Nephron progenitor cell (in vitro differentiated cells): ENCODE results near the gene C11orf21.
A peak's percentile ranks its signal among the peaks of the same experiment; 100 is the strongest.

ENCODE experiments used
- DNase-seq: peaks from one replicate; pipeline ENCODE4 v3.0.0; 2021
- H3K27ac Mint-ChIP-seq: 2 replicates; pipeline ENCODE4 v1.8.0; 2021; ENCODE audit warnings: mild to moderate bottlenecking, moderate library complexity, mixed read lengths
- H3K27me3 Mint-ChIP-seq: 2 replicates; pipeline ENCODE4 v1.8.0; 2021; ENCODE audit warnings: mild to moderate bottlenecking, low read depth, mixed read lengths; ENCODE audit not compliant: poor library complexity
- H3K36me3 Mint-ChIP-seq: 2 replicates; pipeline ENCODE4 v1.8.0; 2021; ENCODE audit warnings: low read depth, mixed read lengths
- H3K4me1 Mint-ChIP-seq: 2 replicates; pipeline ENCODE4 v1.8.0; 2021; ENCODE audit warnings: mixed read lengths
- H3K4me3 Mint-ChIP-seq: 2 replicates; pipeline ENCODE4 v1.8.0; 2021; ENCODE audit warnings: mild to moderate bottlenecking, moderate library complexity, mixed read lengths
- H3K9me3 Mint-ChIP-seq: 2 replicates; pipeline ENCODE4 v1.8.0; 2021; ENCODE audit warnings: mild to moderate bottlenecking, moderate library complexity, mixed read lengths
- TF ChIP-seq, protein P1 (sequence below): fragments of 200-600 bp; sonication (generic); IDR thresholded peaks from 2 replicates; pipeline ENCODE4 v1.5.0; 2021; ENCODE audit warnings: antibody characterized with exemption

The C11orf21 gene

DNA sequence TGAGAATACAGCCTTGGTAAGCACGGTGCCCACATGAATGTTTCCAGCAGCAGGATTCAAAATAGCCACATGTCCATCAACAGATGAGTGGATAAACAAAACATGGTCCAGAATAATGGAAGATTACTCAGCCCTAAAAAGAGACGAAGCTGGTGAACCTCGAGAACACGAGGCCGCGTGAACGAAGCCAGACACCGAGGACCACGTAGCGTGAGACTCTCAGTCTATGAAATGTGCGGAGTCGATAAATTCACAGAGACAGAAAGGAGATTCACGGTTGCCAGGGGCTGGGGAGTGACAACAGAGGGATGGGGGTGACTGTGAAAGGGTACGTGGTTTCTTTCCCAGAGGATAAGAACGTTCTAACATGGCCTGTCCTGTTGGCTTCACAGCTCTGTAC is 28.4 kb downstream of the C11orf21 start:
- TF ChIP-seq, protein P1, sequence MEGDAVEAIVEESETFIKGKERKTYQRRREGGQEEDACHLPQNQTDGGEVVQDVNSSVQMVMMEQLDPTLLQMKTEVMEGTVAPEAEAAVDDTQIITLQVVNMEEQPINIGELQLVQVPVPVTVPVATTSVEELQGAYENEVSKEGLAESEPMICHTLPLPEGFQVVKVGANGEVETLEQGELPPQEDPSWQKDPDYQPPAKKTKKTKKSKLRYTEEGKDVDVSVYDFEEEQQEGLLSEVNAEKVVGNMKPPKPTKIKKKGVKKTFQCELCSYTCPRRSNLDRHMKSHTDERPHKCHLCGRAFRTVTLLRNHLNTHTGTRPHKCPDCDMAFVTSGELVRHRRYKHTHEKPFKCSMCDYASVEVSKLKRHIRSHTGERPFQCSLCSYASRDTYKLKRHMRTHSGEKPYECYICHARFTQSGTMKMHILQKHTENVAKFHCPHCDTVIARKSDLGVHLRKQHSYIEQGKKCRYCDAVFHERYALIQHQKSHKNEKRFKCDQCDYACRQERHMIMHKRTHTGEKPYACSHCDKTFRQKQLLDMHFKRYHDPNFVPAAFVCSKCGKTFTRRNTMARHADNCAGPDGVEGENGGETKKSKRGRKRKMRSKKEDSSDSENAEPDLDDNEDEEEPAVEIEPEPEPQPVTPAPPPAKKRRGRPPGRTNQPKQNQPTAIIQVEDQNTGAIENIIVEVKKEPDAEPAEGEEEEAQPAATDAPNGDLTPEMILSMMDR, result no peak
- H3K36me3 Mint-ChIP-seq, result no peaks in the 10 kb centered on the region
- H3K27me3 Mint-ChIP-seq, result peaks cover 69% of the 10 kb centered on the region
- DNase-seq, result no peak
- peaks cover 9% of the 10 kb centered on the region for H3K4me1 Mint-ChIP-seq
- H3K4me3 Mint-ChIP-seq, result no peak overlapping the region
- peak overlapping the region; percentile 28 for H3K27ac Mint-ChIP-seq
- peaks cover 16% of the 10 kb centered on the region for H3K9me3 Mint-ChIP-seq

DNA sequence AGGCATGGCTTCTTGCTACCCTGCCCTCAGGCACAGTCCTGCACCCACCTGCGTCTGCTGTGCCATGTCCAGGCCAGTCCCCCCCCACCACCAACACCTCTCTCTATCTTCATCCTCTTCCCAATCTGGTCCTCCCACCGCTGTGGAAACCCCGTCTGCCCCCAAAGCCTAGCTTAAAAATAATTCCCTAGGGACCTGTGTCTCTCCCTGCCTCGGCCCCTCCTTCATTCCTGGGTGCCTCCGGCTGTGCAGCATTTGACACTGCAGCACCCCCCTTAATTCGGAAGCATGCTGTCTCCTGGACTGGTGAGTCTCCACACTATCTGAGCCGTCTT is 28.8 kb downstream of the C11orf21 start:
- H3K4me1 Mint-ChIP-seq, result peaks cover 10% of the 10 kb centered on the region
- no peak overlapping the region for H3K4me3 Mint-ChIP-seq
- peak overlapping the region; percentile 28 for H3K27ac Mint-ChIP-seq
- no peaks in the 10 kb centered on the region for H3K36me3 Mint-ChIP-seq
- peaks cover 73% of the 10 kb centered on the region for H3K27me3 Mint-ChIP-seq
- H3K9me3 Mint-ChIP-seq, result peaks cover 13% of the 10 kb centered on the region
- TF ChIP-seq, protein P1, result no peak
- no peak for DNase-seq

DNA sequence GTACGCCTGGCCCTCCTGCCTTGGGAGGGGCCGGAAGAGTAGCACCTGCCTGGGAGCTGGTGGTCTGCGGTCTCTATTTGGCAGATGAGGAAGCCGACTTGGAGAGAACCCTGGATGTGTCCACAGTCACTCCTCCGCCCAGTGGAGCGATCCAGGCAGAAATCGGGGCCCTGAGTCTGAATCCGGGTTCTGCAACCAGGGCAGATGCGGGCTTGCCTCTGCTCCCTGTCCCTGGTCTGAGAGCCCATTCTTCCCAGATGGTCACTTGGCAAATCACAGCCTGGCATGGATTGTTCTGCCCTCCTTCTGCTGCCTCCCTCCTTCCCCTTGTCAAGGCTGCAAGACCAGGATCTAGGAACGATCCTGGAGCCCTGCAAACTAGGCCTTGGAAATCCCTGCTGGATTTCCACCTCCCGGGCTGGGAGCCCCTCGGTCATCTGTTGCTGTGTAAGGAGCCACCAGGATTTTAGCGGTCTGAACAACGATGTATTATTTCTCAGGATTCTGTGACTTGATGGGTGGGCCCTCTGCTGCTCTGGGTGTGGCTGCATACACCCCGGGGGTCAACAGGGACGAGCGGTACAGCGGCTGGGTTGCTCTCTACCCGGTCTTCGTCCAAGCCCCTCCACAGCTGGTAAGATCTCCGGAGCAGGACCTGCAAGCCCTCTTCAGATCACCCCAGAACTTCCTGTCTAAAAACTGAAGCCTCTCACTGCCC is 29.3 kb downstream of the C11orf21 start:
- Mint-ChIP-seq H3K4me3 (peak overlapping the region; percentile 50), H3K27ac (no peak overlapping the region)

DNA sequence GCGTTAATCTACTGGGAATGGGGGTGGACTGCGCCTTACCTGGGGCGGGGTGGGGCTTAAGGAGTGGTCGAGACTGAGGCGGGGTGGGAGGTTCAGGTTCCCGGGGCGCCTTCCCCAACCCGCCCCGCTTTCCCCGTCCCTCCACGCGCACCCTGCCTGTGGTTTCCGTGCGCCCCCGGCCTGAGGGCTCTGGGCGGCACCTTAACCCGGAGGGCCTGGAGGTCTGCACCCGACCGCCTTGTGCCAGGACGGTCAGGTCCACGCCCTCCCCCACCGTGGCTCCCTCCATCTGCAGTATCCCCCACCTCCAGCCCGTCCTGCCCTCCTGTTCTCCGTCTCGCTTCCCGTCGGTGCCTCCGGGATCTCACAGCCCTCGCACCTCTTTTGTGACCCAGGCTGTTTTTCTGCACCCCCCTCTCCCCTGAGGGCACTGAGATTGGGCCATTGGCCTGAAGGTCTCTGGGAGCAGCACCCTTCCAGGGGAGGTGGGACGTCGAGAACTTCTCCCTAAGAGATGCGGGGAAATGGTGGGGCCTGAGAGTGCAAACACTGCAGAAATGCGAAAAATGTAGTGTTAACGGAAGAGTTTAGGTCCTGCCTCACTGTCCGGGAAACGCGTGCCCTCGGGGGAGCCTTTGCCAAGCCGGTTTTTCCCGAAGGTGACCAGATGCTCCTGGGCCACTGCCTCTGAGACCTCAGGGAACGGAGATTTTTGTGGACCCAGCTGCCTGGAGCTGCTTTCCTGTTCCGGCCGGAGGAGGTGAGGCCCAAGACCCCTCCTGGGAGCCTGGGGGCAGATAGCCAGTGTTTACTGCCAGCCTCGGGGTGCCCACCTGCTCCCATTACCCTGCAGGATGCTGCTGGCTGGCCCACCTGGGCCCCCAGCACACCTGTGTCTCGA is 30.1 kb downstream of the C11orf21 start:
- H3K4me3 Mint-ChIP-seq, result no peak overlapping the region
- H3K9me3 Mint-ChIP-seq, result peaks cover 11% of the 10 kb centered on the region
- TF ChIP-seq, protein P1, result no peak
- H3K27me3 Mint-ChIP-seq, result peaks cover 87% of the 10 kb centered on the region
- no peak overlapping the region for H3K27ac Mint-ChIP-seq
- no peak for DNase-seq
- peaks cover 8% of the 10 kb centered on the region for H3K4me1 Mint-ChIP-seq
- H3K36me3 Mint-ChIP-seq, result no peaks in the 10 kb centered on the region

More for the DNA sequence above, 29.3 kb downstream of the C11orf21 start:
- H3K36me3 Mint-ChIP-seq, result no peaks in the 10 kb centered on the region
- peaks cover 78% of the 10 kb centered on the region for H3K27me3 Mint-ChIP-seq
- H3K4me1 Mint-ChIP-seq, result peaks cover 8% of the 10 kb centered on the region
- TF ChIP-seq, protein P1, result no peak
- H3K9me3 Mint-ChIP-seq, result peaks cover 11% of the 10 kb centered on the region
- DNase-seq, result no peak

DNA sequence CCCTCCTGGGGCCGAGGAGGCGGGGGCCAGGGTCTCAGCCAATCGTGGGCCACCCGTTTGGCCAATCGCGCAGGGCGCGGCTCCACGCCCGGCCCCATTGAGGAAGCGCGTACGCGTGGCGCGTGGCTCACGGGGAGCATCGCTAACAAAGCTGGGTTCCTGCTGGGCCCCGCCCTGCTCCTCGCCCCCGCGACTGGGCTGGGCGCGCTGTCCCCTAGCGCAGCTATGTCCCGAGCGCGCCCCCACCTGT is 30.7 kb downstream of the C11orf21 start:
- H3K27me3 Mint-ChIP-seq, result peaks cover 91% of the 10 kb centered on the region

More for the DNA sequence above, 30.7 kb downstream of the C11orf21 start:
- no peaks in the 10 kb centered on the region for H3K36me3 Mint-ChIP-seq
- peaks cover 8% of the 10 kb centered on the region for H3K4me1 Mint-ChIP-seq
- DNase-seq, result peak; percentile 35
- no peak overlapping the region for H3K4me3 Mint-ChIP-seq
- H3K9me3 Mint-ChIP-seq, result peaks cover 11% of the 10 kb centered on the region
- TF ChIP-seq, protein P1, result no peak
- no peak overlapping the region for H3K27ac Mint-ChIP-seq
